ENCODE measurements around the gene OR2C1. TPM values are rescaled to one million over a fixed set of nuclear protein-coding genes. Genes with fewer than 3 reads are reported as not detected.

Gene OR2C1
- total RNA-seq, 1 donor from 2014 or later: 0.19 TPM

DNA sequence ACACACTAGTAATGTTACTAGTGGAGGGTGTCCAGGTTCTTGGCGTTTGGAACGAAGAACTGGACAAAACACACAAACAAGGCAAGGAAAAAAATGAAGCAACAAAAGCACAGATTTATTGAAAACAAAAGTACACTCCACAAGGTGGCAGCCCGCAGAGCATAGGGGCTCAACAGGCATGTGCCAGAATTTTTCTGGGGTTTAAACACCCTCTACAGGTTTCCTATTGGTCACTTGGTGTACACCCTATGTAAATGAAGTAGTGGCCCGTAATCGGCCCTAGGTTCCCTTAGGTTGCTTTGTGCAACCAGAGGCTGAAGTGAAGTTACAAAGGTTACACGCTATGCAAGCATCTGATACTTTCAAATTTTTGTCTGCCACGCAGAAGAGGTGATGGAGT, 8.1 kb downstream of the OR2C1 start:
- DNase-seq (ENCODE audit: low spot score, unreplicated experiment): no peak
- TF ChIP-seq, protein P1, sequence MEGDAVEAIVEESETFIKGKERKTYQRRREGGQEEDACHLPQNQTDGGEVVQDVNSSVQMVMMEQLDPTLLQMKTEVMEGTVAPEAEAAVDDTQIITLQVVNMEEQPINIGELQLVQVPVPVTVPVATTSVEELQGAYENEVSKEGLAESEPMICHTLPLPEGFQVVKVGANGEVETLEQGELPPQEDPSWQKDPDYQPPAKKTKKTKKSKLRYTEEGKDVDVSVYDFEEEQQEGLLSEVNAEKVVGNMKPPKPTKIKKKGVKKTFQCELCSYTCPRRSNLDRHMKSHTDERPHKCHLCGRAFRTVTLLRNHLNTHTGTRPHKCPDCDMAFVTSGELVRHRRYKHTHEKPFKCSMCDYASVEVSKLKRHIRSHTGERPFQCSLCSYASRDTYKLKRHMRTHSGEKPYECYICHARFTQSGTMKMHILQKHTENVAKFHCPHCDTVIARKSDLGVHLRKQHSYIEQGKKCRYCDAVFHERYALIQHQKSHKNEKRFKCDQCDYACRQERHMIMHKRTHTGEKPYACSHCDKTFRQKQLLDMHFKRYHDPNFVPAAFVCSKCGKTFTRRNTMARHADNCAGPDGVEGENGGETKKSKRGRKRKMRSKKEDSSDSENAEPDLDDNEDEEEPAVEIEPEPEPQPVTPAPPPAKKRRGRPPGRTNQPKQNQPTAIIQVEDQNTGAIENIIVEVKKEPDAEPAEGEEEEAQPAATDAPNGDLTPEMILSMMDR (IDR thresholded peaks at IDR 0.05; ENCODE audit: unreplicated experiment): no peak
- Mint-ChIP-seq H3K36me3 (ENCODE audit: insufficient read depth) (no peaks in the 10 kb centered on the region), H3K27ac (no peak overlapping the region), H3K27me3 (peaks cover 10% of the 10 kb centered on the region), H3K4me3 (ENCODE audit: low read depth) (no peak overlapping the region), H3K9me3 (ENCODE audit: low read depth) (peaks cover 17% of the 10 kb centered on the region), H3K4me1 (ENCODE audit: low read depth) (no peaks in the 10 kb centered on the region)

DNA sequence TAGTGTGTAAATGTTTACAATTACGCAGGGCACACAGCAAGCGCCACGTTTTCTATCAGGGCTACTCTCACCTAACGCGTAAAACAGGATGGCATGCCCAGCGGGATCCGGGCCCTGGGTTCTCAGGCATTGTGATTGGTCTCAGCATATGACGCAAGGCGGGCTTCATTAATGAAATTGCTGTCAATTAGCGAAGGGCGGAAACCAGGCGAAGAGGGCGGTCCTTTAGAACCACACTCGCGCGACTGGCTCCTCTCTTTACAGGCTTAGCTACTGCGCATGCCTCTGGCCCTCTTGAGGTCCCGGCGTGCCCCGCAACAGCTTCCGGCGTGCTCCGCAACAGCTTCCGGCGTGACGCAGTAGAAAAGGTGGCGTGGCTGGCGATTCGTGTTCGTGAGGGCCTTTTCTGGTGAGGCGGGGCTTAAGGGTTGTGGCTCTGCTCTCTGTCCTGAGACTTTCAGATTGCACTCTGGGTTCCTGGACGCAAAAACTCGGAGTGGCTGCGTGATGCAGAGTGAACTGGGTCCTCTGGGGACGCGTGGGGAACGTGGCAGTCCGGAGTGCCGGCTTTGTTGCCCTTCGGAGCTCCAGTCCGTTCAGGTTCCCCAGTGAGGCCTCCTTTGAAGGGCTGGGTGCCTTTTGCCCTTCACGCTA, 9.2 kb downstream of the OR2C1 start:
- Mint-ChIP-seq H3K27me3 (peaks cover 8% of the 10 kb centered on the region), H3K9me3 (ENCODE audit: low read depth) (peaks cover 14% of the 10 kb centered on the region), H3K36me3 (ENCODE audit: insufficient read depth) (no peaks in the 10 kb centered on the region), H3K27ac (no peak overlapping the region), H3K4me3 (ENCODE audit: low read depth) (no peak overlapping the region), H3K4me1 (ENCODE audit: low read depth) (no peaks in the 10 kb centered on the region)
- no peak for DNase-seq (ENCODE audit: low spot score, unreplicated experiment)
- TF ChIP-seq, protein P1 (IDR thresholded peaks at IDR 0.05; ENCODE audit: unreplicated experiment): no peak

DNA sequence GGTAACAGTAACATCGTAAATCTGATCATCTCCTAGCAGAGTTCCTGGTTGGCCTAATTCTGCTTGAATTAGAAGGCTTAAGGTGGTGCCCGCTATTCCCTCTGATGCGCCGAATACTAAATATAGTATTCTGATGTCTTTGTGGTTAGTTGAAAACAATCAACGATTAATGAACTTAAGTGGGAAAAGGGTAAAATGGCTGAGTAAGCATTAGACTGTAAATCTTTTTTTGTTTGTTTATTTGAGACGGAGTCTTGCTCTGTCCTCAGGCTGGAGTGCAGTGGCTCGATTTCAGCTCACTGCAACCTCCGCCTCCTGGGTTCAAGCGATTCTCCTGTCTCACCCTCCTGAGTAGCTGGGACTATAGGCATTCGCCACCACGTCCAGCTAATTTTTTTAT, 13.4 kb downstream of the OR2C1 start:
- Mint-ChIP-seq H3K4me1 (ENCODE audit: low read depth) (no peaks in the 10 kb centered on the region), H3K9me3 (ENCODE audit: low read depth) (peaks cover 13% of the 10 kb centered on the region), H3K4me3 (ENCODE audit: low read depth) (no peak overlapping the region), H3K27me3 (no peaks in the 10 kb centered on the region), H3K36me3 (ENCODE audit: insufficient read depth) (no peaks in the 10 kb centered on the region), H3K27ac (no peak overlapping the region)
- DNase-seq (ENCODE audit: low spot score, unreplicated experiment): no peak
- TF ChIP-seq, protein P1 (IDR thresholded peaks at IDR 0.05; ENCODE audit: unreplicated experiment): no peak

DNA sequence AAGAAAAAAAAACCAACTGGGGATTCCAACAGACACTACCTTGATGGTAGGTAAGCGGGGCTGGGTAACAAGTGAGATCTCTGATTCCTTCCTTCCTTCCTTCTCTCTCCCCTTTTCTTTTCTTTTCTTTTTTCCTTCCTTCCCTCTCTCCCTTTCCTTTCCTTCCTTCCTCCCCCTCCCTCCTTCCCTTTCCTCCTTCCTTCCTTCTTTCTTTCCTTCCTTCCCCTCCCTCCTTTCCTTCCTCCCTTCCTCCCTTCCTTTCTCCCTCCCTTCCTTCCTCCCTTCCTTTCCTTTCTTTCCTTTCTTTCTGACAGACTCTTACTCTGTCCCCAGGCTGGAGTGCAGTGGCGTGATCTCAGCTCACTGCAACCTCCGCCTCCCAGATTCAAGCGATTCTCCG, 20.0 kb downstream of the OR2C1 start:
- TF ChIP-seq, protein P1 (IDR thresholded peaks at IDR 0.05; ENCODE audit: unreplicated experiment): no peak
- no peaks in the 10 kb centered on the region for H3K27me3 Mint-ChIP-seq
- peaks cover 13% of the 10 kb centered on the region for H3K36me3 Mint-ChIP-seq (ENCODE audit: insufficient read depth)
- peaks cover 48% of the 10 kb centered on the region for H3K9me3 Mint-ChIP-seq (ENCODE audit: low read depth)
- no peak overlapping the region for H3K27ac Mint-ChIP-seq
- no peaks in the 10 kb centered on the region for H3K4me1 Mint-ChIP-seq (ENCODE audit: low read depth)
- DNase-seq (ENCODE audit: low spot score, unreplicated experiment): no peak
- no peak overlapping the region for H3K4me3 Mint-ChIP-seq (ENCODE audit: low read depth)

DNA sequence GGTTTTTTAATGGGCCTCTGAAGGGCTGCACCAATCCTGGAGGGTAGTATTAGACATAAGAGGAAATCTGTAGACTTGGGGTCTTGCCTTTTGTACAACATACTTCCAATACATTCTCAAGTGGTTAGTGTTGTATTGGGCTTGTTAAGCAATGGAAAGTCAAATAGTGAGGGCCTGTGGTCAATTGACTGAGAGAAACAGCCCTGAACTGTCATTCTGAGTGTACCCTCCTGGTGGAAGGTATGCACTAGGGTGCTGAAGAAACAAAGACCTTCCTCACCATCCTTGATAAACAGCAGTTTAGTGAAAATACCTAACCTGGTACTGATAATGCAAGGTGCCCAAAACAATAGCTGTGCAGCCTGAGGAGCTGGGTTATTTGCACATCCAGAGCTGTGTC, 22.2 kb downstream of the OR2C1 start:
- TF ChIP-seq, protein P1 (IDR thresholded peaks at IDR 0.05; ENCODE audit: unreplicated experiment): no peak
- Mint-ChIP-seq H3K27ac (no peak overlapping the region), H3K27me3 (no peaks in the 10 kb centered on the region), H3K4me1 (ENCODE audit: low read depth) (no peaks in the 10 kb centered on the region), H3K36me3 (ENCODE audit: insufficient read depth) (peaks cover 35% of the 10 kb centered on the region), H3K9me3 (ENCODE audit: low read depth) (peaks cover 66% of the 10 kb centered on the region), H3K4me3 (ENCODE audit: low read depth) (no peak overlapping the region)
- DNase-seq (ENCODE audit: low spot score, unreplicated experiment): no peak

Measured in progenitor cell of endocrine pancreas (in vitro differentiated cells).